Osteoblast (primary cell): Measurements from ENCODE around the gene TMEM63A. TPM values are rescaled to one million over a fixed set of nuclear protein-coding genes. Genes with fewer than 3 reads are reported as not detected.
A peak's percentile ranks its signal among the peaks of the same experiment; 100 is the strongest.

ENCODE experiments used
- DNase-seq: peaks from one replicate; pipeline ENCODE4 v3.0.0; 2011; ENCODE audit warnings: low spot score, mixed read lengths; ENCODE audit not compliant: insufficient read length; ENCODE audit errors: missing footprints
- H2AFZ ChIP-seq: 2 replicates; pipeline ENCODE4 v1.6.0; 2011; ENCODE audit warnings: mild to moderate bottlenecking, low read length
- H3K27ac ChIP-seq: 2 replicates; pipeline ENCODE4 v1.5.1; 2011; ENCODE audit warnings: mild to moderate bottlenecking, low read depth, low read length, moderate library complexity
- H3K27me3 ChIP-seq: 2 replicates; pipeline ENCODE4 v1.6.0; 2012; ENCODE audit warnings: mild to moderate bottlenecking, control low read depth, inconsistent platforms, low read length, moderate library complexity; ENCODE audit not compliant: insufficient read depth
- H3K36me3 ChIP-seq: 2 replicates; pipeline ENCODE4 v1.5.1; 2011; ENCODE audit warnings: mild to moderate bottlenecking, low read length, control low read depth, moderate library complexity; ENCODE audit not compliant: insufficient read depth
- H3K4me1 ChIP-seq: 2 replicates; pipeline ENCODE4 v1.5.1; 2011; ENCODE audit warnings: mild to moderate bottlenecking, low read length, control low read depth, moderate library complexity; ENCODE audit not compliant: insufficient read depth
- H3K4me2 ChIP-seq: 2 replicates; pipeline ENCODE4 v1.6.0; 2011; ENCODE audit warnings: mild to moderate bottlenecking, low read length; ENCODE audit not compliant: insufficient read depth
- H3K4me3 ChIP-seq: fragments of 200-600 bp; sonication (generic); 3 replicates; pipeline ENCODE4 v1.5.1; 2012; ENCODE audit warnings: mild to moderate bottlenecking, low read length, inconsistent platforms; ENCODE audit not compliant: insufficient read depth
- H3K79me2 ChIP-seq: 2 replicates; pipeline ENCODE4 v1.6.0; 2012; ENCODE audit warnings: mild to moderate bottlenecking, low read length, control low read depth, inconsistent platforms; ENCODE audit not compliant: insufficient read depth
- H3K9me3 ChIP-seq: 2 replicates; pipeline ENCODE4 v1.5.1; 2011; ENCODE audit warnings: low read depth, low read length, control low read depth
- H4K20me1 ChIP-seq: 2 replicates; pipeline ENCODE4 v1.6.0; 2012; ENCODE audit warnings: mild to moderate bottlenecking, low read length, control low read depth; ENCODE audit not compliant: insufficient read depth
- total RNA-seq: library from RNA; depleted of rRNA; stranded (reverse); fragments of >200 nt; gene quantifications from 2 replicates; pipeline ENCODE4 v1.2.3, GENCODE V29; 2012
- TF ChIP-seq, protein P1 (sequence below): IDR thresholded peaks from 2 replicates; pipeline ENCODE4 v1.5.1; 2011; ENCODE audit warnings: mild to moderate bottlenecking, low read depth, low read length, moderate library complexity; ENCODE audit errors: extremely low read depth

The TMEM63A gene
- total RNA-seq, 1 donor, result 23.2 TPM

DNA sequence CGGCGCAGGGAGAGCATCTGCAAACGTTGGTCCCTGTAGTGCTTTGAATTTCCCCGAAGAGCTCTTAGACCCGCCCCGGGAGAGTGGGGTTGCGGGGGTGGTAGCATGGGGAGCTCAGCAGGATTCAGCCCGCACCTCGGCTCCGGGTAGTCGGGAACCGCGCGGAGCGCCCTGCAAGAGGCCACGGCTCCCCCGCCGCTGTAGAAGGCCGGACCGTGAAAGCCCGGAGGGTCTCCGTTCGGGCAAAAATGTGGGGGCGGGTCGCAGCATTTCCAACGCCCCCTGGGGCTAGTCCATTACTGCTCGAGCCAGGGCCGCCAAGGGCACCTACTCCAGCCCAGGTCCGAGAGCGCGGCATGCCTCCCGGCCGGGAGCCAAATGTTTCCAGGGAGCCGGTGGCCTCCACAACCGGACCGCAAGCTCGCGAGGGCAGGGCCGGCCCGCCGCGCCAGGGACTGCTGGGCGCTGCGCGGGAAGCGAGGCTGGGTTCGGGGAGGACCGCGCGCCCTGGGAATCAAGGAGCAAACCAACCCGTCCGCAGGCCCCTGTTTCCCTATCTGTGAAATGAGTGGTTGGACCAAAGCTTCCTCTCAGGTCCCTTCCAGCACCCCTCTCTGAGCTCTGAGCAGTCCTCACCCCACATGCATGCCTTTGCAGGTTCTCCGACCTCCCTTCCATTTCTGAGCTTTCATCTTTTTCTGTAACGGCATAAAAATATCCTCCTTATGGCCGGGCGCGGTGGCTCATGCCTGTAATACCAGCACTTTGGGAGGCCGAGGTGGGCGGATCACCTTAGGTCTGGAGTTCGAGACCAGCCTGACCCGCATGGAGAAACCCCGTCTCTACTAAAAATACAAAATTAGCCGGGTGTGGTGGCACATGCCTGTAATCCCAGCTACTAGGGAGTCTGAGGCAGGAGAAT is 775 bp upstream of the TMEM63A start:
- TF ChIP-seq, protein P1, sequence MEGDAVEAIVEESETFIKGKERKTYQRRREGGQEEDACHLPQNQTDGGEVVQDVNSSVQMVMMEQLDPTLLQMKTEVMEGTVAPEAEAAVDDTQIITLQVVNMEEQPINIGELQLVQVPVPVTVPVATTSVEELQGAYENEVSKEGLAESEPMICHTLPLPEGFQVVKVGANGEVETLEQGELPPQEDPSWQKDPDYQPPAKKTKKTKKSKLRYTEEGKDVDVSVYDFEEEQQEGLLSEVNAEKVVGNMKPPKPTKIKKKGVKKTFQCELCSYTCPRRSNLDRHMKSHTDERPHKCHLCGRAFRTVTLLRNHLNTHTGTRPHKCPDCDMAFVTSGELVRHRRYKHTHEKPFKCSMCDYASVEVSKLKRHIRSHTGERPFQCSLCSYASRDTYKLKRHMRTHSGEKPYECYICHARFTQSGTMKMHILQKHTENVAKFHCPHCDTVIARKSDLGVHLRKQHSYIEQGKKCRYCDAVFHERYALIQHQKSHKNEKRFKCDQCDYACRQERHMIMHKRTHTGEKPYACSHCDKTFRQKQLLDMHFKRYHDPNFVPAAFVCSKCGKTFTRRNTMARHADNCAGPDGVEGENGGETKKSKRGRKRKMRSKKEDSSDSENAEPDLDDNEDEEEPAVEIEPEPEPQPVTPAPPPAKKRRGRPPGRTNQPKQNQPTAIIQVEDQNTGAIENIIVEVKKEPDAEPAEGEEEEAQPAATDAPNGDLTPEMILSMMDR, result no peak
- H3K4me1 ChIP-seq, result peaks cover 22% of the 10 kb centered on the region
- peak overlapping the region; percentile 99 for H3K4me3 ChIP-seq
- peaks cover 20% of the 10 kb centered on the region for H4K20me1 ChIP-seq
- H3K27ac ChIP-seq, result peak overlapping the region; percentile 72
- peaks cover 37% of the 10 kb centered on the region for H3K79me2 ChIP-seq
- no peaks in the 10 kb centered on the region for H3K9me3 ChIP-seq
- DNase-seq, result peak; percentile 97
- H3K4me2 ChIP-seq, result peak overlapping the region; percentile 95
- no peaks in the 10 kb centered on the region for H3K36me3 ChIP-seq
- no peaks in the 10 kb centered on the region for H3K27me3 ChIP-seq
- H2AFZ ChIP-seq, result peak overlapping the region; percentile 98

DNA sequence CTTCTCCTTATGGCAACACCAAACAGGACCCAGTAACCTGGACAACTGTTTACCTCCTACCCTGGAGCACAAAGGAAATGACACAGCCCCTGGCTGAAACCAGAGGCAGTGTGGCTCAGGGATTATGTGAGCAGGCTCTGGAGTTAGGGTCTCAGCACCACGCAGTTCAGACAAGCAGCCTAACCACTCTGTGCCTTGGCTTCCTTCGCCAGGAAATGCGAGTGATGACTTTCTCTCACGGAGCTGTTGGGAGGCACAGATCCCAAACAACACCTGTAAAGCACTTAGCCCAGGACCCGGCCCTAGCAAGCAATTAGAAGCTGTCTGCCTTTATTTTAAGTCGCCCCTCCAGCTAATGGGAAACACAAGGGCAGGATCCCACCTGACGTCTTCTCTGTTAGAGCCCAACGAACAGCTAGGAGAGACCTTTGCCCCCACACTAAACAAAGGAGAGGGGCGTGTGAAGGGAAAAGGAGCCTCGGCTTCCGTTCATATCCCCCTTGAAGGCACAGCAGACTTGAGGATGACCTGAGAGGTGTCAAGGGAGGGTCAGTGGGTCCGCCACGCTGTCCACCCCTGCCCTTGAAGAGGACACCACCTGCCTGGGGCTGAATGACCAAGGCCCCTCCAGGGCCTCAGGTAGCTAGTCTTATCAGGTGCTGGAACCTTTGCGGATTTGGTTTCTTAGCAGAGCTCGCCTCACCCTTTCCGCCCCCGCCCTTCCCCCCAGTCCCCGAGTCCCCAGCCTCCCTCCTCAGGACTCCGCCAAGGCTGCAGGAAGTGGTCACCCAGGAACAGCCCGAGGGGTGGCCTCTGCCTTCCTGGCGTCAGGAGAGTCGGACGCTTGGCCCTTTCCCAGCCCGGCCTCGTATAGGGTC is 860 bp downstream of the TMEM63A start:
- Histone ChIP-seq H3K4me3 (peak overlapping the region; percentile 99), H3K36me3 (peaks cover 2% of the 10 kb centered on the region), H2AFZ (peak overlapping the region; percentile 98), H4K20me1 (peaks cover 28% of the 10 kb centered on the region), H3K4me2 (peak overlapping the region; percentile 95), H3K9me3 (no peaks in the 10 kb centered on the region), H3K27ac (peak overlapping the region; percentile 72), H3K27me3 (no peaks in the 10 kb centered on the region), H3K79me2 (peaks cover 47% of the 10 kb centered on the region), H3K4me1 (peaks cover 31% of the 10 kb centered on the region)
- TF ChIP-seq, protein P1, result no peak
- peak; percentile 93 for DNase-seq

DNA sequence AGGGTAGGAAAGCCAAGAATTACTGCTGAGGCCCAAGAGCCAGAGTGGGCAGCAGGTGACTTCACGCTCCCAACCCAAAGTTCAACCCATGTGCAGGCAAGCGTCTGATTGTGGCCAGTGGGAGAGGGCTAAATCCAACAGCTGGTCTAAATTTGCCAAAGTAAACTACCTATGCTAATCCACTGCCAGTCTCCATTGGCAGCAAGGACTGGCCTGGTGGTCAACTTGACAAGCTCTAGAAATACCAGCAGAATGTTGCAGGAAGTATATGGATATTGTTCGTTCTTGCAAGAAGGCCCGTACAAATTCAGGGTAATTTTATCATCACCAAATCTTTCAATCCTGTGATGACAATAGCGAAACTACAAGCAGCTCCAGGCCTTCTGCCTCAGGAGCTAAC is 1.5 kb downstream of the TMEM63A start:
- Histone ChIP-seq H3K4me2 (peak overlapping the region; percentile 95), H3K9me3 (no peaks in the 10 kb centered on the region), H3K4me3 (peak overlapping the region; percentile 99), H3K27ac (no peak overlapping the region), H2AFZ (no peak overlapping the region), H3K79me2 (peaks cover 50% of the 10 kb centered on the region), H3K27me3 (no peaks in the 10 kb centered on the region), H3K4me1 (peaks cover 31% of the 10 kb centered on the region), H4K20me1 (peaks cover 31% of the 10 kb centered on the region), H3K36me3 (peaks cover 7% of the 10 kb centered on the region)
- TF ChIP-seq, protein P1, result no peak
- DNase-seq, result peak; percentile 77
